Thyroid gland (tissue), 4 donors: ENCODE results near the gene IQCE.

ENCODE experiments used
- CTCF ChIP-seq, 6 experiments: fragments of 200-600 bp in 3 of 6; fragments of 450-650 bp in 3 of 6; sonication (generic) in 3 of 6; IDR thresholded peaks; one replicate each; pipeline ENCODE4 v1.5.1; 2016 to 2019; ENCODE audit warnings: antibody characterized with exemption in 6 of 6, mild to moderate bottlenecking in 2 of 6, inconsistent platforms in 1 of 6, moderate library complexity in 1 of 6
- POLR2A ChIP-seq, 2 donors: fragments of 450-650 bp; IDR thresholded peaks; one replicate each; pipeline ENCODE4 v1.6.1; 2017; ENCODE audit warnings: antibody characterized with exemption in 2 of 2, mild to moderate bottlenecking in 2 of 2, moderate library complexity in 1 of 2

DNA sequence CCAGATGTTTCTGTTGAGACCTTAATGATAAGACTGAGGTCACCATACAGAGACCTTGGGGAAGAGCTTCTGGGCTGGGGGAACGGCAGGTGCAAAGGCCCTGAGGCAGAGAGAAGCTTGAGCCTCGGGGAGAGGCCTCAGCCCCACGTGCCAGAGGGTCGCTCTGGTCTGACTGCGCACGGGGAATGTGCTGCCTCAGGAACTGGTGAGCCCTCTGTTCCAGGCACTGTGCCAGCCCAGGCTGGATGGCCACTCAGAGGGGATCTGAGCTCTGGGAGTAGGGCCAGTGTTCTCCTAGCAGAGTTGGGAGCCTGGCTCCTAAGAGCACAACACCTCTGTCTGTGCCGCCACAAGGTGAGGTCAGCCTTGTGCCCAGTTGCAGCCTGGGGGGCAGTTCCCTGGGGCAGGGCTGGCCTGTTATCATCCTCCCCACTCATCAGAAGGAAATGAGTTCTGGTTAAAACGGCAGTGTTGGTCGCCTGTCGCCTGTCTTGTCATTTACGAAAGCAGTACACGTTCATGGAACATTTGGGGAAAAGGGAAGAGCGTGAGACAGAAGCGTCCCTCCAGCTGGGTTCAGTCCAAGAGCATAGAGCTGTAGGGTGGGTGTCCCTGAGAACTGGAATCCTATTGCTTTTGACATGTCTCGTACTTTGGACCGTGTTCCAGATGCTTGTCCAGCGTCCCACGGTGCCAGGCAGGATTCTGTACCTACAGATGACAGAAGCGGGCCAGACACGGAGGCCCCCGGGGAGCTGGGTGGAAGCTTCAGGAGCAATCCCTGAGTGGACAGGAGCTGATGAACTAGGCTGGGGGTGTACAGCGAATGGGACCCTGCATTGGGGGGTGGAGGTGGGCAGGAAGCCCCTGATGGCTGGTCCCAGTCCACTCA is 77.3 kb downstream of the IQCE start:
- TF ChIP-seq CTCF (IDR thresholded peaks at IDR 0.05) (no peak), POLR2A (IDR thresholded peaks at IDR 0.05) (peak in 1 of 2 donors; percentile 34)
